A549 (cell line): ENCODE results near the gene RAMP1. TPM values are rescaled to one million over a fixed set of nuclear protein-coding genes. Genes with fewer than 3 reads are reported as not detected.

ENCODE experiments used
- ATAC-seq, 2 experiments: fragments of 200-7000 bp in 1 of 2; fragments of >200 bp in 1 of 2; cut with Nextera tagmentation in 1 of 2; cut with Tn5 transposase in 1 of 2; 3 replicates each; pipeline versions ENCODE4 v1.8.0 to v1.9.1; 2018 to 2020; ENCODE audit warnings: mild to moderate bottlenecking in 1 of 2, moderate library complexity in 1 of 2
- CTCF ChIA-PET: fragments of 300-600 bp; sonication (Branson Sonifier 250); formaldehyde crosslinking; extraction: SDS; loops from one replicate; lab custom pipeline; 2021; ENCODE audit warnings: antibody characterized with exemption, inconsistent platforms; lab: Yijun Ruan, JAX
- POLR2A ChIA-PET: fragments of 350-600 bp; formaldehyde crosslinking; extraction: SDS; loops from one replicate; lab custom pipeline; 2021; ENCODE audit warnings: antibody characterized with exemption, inconsistent platforms; lab: Yijun Ruan, JAX
- DNase-seq, 2 experiments: peaks; one replicate each; pipeline versions ENCODE4 v3.0.0 to v3.0.0-alpha.2; 2011 to 2016; ENCODE audit warnings: low read depth in 1 of 2, low spot score in 1 of 2
- FAIRE-seq: peaks from 2 replicates; lab custom pipeline; 2011; peaks lifted over from hg19 to GRCh38; lab: Jason Lieb, UNC
- H3K27ac ChIP-seq, 2 experiments: fragments of >200 bp; sonication (Bioruptor Twin); formaldehyde crosslinking; 3 replicates each; pipeline ENCODE4 v1.5.1; 2016 to 2017
- H3K4me1 ChIP-seq: fragments of >200 bp; sonication (Bioruptor Twin); formaldehyde crosslinking; 3 replicates; pipeline ENCODE4 v1.6.1; 2016
- H3K4me2 ChIP-seq: fragments of >200 bp; sonication (Bioruptor Twin); formaldehyde crosslinking; 3 replicates; pipeline ENCODE4 v1.6.1; 2016
- H3K4me3 ChIP-seq: fragments of >200 bp; sonication (Bioruptor Twin); formaldehyde crosslinking; 3 replicates; pipeline ENCODE4 v1.5.1; 2016
- H3K9me3 ChIP-seq: fragments of >200 bp; sonication (Bioruptor Twin); formaldehyde crosslinking; 3 replicates; pipeline ENCODE4 v1.6.1; 2016
- BHLHE40 ChIP-seq: IDR thresholded peaks from 2 replicates; pipeline ENCODE4 v1.6.1; 2012; ENCODE audit warnings: low read depth, low read length, inconsistent platforms
- CEBPB ChIP-seq, 2 experiments: fragments of >200 bp in 1 of 2; sonication (Bioruptor Twin) in 1 of 2; formaldehyde crosslinking in 1 of 2; IDR thresholded peaks; 2 replicates each; pipeline ENCODE4 v1.6.1; 2012 to 2016
- CHD4 ChIP-seq: fragments of 200-600 bp; sonication (generic); IDR thresholded peaks from 2 replicates; pipeline ENCODE4 v1.6.1; 2016; ENCODE audit warnings: antibody characterized with exemption, mild to moderate bottlenecking, borderline replicate concordance
- ESRRA ChIP-seq: fragments of 150-350 bp; IDR thresholded peaks from 2 replicates; pipeline ENCODE4 v1.6.1; 2014; ENCODE audit warnings: mild to moderate bottlenecking, low read length, borderline replicate concordance
- FOSB ChIP-seq: fragments of 250-450 bp; sonication (Bioruptor Pico); IDR thresholded peaks from 2 replicates; pipeline ENCODE4 v1.5.0; 2020; ENCODE audit warnings: mild to moderate bottlenecking, moderate library complexity
- HOXA7 ChIP-seq: fragments of 250-450 bp; sonication (Bioruptor Pico); IDR thresholded peaks from 2 replicates; pipeline ENCODE4 v1.5.0; 2020; ENCODE audit warnings: mild to moderate bottlenecking, moderate library complexity
- HOXB13 ChIP-seq: fragments of 250-450 bp; sonication (Bioruptor Pico); IDR thresholded peaks from 2 replicates; pipeline ENCODE4 v1.5.0; 2020; ENCODE audit warnings: low read depth, mild to moderate bottlenecking, moderate library complexity
- JUN ChIP-seq, 2 experiments: fragments of >200 bp; sonication (Bioruptor Twin); formaldehyde crosslinking; IDR thresholded peaks; 2 replicates in 1 of 2; 3 replicates in 1 of 2; pipeline ENCODE4 v1.6.1; 2016 to 2017
- KDM5A ChIP-seq: fragments of 200-600 bp; sonication (generic); IDR thresholded peaks from 2 replicates; pipeline ENCODE4 v1.6.1; 2016; ENCODE audit warnings: antibody characterized with exemption, mild to moderate bottlenecking
- MAFK ChIP-seq: fragments of 450-650 bp; IDR thresholded peaks from 2 replicates; pipeline ENCODE4 v1.6.1; 2014; ENCODE audit not compliant: partially characterized antibody
- MYC ChIP-seq: IDR thresholded peaks from 2 replicates; pipeline ENCODE4 v1.6.1; 2012; ENCODE audit warnings: mild to moderate bottlenecking, inconsistent platforms, low read length, improper control_type of control experiment, borderline replicate concordance
- NFE2L2 ChIP-seq: fragments of 150-350 bp; conservative IDR thresholded peaks from 2 replicates; pipeline ENCODE4 v1.6.1; 2014; ENCODE audit warnings: low read length
- NPAS2 ChIP-seq: fragments of 250-450 bp; sonication (Bioruptor Pico); IDR thresholded peaks from 2 replicates; pipeline ENCODE4 v1.8.0; 2022; ENCODE audit warnings: mild to moderate bottlenecking, moderate library complexity, borderline replicate concordance
- NR3C1 ChIP-seq: fragments of >200 bp; sonication (Bioruptor Twin); formaldehyde crosslinking; IDR thresholded peaks from 3 replicates; pipeline ENCODE4 v1.6.1; 2017
- POLR2A ChIP-seq: IDR thresholded peaks from 2 replicates; pipeline ENCODE4 v1.6.1; 2012; ENCODE audit warnings: mild to moderate bottlenecking, low read length
- POLR2AphosphoS2 ChIP-seq: conservative IDR thresholded peaks from 2 replicates; pipeline ENCODE4 v1.6.1; 2012; ENCODE audit warnings: low read length, improper control_type of control experiment, inconsistent platforms
- RCOR1 ChIP-seq: fragments of 150-350 bp; IDR thresholded peaks from 2 replicates; pipeline ENCODE4 v1.6.1; 2014; ENCODE audit warnings: antibody characterized with exemption, low read length, low read depth
- RNF2 ChIP-seq: fragments of 200-600 bp; sonication (generic); IDR thresholded peaks from 2 replicates; pipeline ENCODE4 v1.6.1; 2016; ENCODE audit warnings: low read depth, mild to moderate bottlenecking, antibody characterized with exemption, moderate library complexity, borderline replicate concordance
- SMC3 ChIP-seq: fragments of >200 bp; sonication (Bioruptor Twin); formaldehyde crosslinking; IDR thresholded peaks from 3 replicates; pipeline ENCODE4 v1.6.1; 2018; ENCODE audit warnings: inconsistent platforms
- SREBF2 ChIP-seq: fragments of 450-650 bp; IDR thresholded peaks from 2 replicates; pipeline ENCODE4 v1.6.1; 2014; ENCODE audit warnings: mild to moderate bottlenecking, moderate library complexity
- ZNF302 ChIP-seq: fragments of 250-450 bp; sonication (Bioruptor Pico); IDR thresholded peaks from 2 replicates; pipeline ENCODE4 v1.9.0; 2021; ENCODE audit warnings: inconsistent platforms, mild to moderate bottlenecking, moderate library complexity
- WGBS: methylation state at CpG from one replicate; pipeline ENCODE4 v1.1.6; 2017; ENCODE audit errors: missing lambda C conversion rate; 5-methylcytosine and 5-hydroxymethylcytosine counted together
- polyA plus RNA-seq, 4 experiments: library from polyadenylated mRNA; depleted of rRNA in 3 of 4; stranded (reverse); fragments of >200 nt; fragmentation: RNase III in 1 of 4; extraction: RNeasy Plus Mini Kit Qiagen cat#74134 plus additional on column Dnase treatment in 1 of 4; gene quantifications; 2 replicates in 3 of 4; 3 replicates in 1 of 4; pipeline ENCODE4 v1.2.3, GENCODE V29; 2011 to 2017
- TF ChIP-seq, protein P1 (sequence below): IDR thresholded peaks from 2 replicates; pipeline ENCODE4 v1.6.1; 2012
- TF ChIP-seq, protein P2 (sequence below): fragments of 150-350 bp; IDR thresholded peaks from 2 replicates; pipeline ENCODE4 v1.6.1; 2014; ENCODE audit warnings: low read depth, mild to moderate bottlenecking, low read length
- TF ChIP-seq, protein P3 (sequence below): fragments of 250-450 bp; sonication (Bioruptor Pico); IDR thresholded peaks from 2 replicates; pipeline ENCODE4 v1.5.0; 2020; ENCODE audit warnings: low read depth, mild to moderate bottlenecking, moderate library complexity
- TF ChIP-seq, protein P4 (sequence below): IDR thresholded peaks from 2 replicates; pipeline ENCODE4 v1.6.1; 2012; ENCODE audit warnings: low read depth, borderline replicate concordance

RAMP1 gene
- polyA plus RNA-seq, 2 of the 4 experiments (the other 2 are of a cell fraction): not detected

DNA sequence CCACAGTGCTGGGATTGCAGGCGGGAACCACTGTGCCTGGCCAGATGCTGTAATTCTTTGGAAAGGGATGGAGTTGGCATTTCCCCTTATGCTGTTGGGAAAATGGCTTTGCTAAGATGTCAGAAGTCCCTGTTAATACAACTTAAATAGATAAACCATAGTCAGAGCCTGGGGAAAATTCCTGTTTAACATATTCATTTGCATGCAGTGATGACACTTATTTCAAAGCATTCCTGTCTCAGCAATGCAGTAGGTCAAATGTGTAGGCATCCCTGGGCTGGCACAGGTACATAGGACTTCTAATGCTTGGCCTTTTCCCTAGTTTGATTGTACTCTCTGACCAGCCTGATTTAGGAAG, 38.6 kb downstream of the RAMP1 start:
- no peaks in the 10 kb centered on the region for H3K9me3 ChIP-seq
- no peak overlapping the region for H3K4me2 ChIP-seq
- ChIA-PET POLR2A (no interaction called here), CTCF (interaction anchor here (0.7 to 1.5 kb wide), 2 partner anchors 32 to 83 kb away, joined by 3 read pairs; no protein-coding TSS in a partner anchor)
- DNase-seq (no peak), ATAC-seq (no peak), FAIRE-seq (no peak)
- 100% methylated on average over 1 of the region's 1 CpG for WGBS
- H3K4me3 ChIP-seq: no peak overlapping the region
- no peak overlapping the region for H3K27ac ChIP-seq
- no peaks in the 10 kb centered on the region for H3K4me1 ChIP-seq
- TF ChIP-seq NPAS2 (CRISPR knock-in tag) (no peak), POLR2A (no peak), CHD4 (no peak), MYC (no peak), MAFK (no peak), CEBPB (IDR thresholded peaks at IDR 0.05) (no peak), NFE2L2 (no peak), BHLHE40 (no peak)
- TF ChIP-seq, protein P1, sequence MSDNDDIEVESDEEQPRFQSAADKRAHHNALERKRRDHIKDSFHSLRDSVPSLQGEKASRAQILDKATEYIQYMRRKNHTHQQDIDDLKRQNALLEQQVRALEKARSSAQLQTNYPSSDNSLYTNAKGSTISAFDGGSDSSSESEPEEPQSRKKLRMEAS: no peak
- TF ChIP-seq, protein P2, sequence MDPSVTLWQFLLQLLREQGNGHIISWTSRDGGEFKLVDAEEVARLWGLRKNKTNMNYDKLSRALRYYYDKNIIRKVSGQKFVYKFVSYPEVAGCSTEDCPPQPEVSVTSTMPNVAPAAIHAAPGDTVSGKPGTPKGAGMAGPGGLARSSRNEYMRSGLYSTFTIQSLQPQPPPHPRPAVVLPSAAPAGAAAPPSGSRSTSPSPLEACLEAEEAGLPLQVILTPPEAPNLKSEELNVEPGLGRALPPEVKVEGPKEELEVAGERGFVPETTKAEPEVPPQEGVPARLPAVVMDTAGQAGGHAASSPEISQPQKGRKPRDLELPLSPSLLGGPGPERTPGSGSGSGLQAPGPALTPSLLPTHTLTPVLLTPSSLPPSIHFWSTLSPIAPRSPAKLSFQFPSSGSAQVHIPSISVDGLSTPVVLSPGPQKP: no peak

DNA sequence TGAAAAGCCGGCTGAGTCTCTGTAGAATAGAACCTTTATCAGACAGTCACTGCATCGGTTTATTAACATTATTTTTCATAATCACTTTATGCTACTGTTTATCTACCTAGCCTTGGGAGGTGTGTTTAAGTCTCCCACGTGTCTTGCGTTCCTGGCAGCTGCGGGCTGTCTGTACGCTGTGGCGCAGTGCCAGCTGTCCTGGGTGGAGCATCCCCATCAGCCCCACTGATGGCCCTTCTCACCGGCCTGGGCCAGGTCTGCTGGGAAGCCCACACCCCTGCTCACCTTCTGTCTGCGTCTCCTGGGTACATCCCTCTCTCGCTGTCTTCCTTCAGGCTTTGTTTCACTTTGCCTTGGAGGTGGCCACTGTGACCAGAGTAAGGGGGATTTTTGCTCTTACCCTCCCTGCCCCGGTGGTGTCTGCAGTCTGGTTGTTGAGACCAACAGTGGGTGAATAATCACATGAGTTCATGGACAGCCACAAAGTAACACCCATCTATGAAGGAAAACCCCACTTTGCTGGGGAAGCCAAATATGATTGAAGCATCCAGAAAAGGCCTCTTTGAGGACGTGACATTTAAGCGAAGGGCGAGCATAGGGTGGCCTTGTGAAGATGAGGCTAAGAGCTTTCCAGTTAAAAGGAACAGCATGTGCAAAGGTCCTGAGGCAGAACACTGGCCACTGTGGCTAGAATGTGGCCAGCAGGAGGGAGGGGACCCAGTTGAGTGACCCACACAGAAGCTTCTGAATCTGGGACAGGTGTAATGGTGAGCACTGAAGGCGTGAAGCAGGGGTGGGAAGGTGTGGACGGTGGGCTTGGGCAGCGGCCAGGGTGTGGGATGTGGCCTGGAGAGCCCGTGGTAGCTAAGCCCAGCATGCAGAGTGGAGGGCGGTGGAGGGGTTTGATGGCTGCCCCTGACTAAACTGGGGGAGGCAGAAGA, 41.7 kb downstream of the RAMP1 start:
- ChIA-PET POLR2A (no interaction called here), CTCF (no interaction called here)
- TF ChIP-seq BHLHE40 (no peak), JUN (IDR thresholded peaks at IDR 0.05) (no peak), SMC3 (no peak), SREBF2 (no peak), NR3C1 (no peak), MAFK (no peak), RNF2 (no peak), KDM5A (no peak), POLR2AphosphoS2 (no peak), FOSB (CRISPR knock-in tag) (no peak), NPAS2 (CRISPR knock-in tag) (no peak), HOXB13 (no peak), ZNF302 (CRISPR knock-in tag) (no peak), RCOR1 (no peak), HOXA7 (no peak), ESRRA (no peak)
- TF ChIP-seq, protein P3, sequence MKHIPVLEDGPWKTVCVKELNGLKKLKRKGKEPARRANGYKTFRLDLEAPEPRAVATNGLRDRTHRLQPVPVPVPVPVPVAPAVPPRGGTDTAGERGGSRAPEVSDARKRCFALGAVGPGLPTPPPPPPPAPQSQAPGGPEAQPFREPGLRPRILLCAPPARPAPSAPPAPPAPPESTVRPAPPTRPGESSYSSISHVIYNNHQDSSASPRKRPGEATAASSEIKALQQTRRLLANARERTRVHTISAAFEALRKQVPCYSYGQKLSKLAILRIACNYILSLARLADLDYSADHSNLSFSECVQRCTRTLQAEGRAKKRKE (CRISPR knock-in tag): no peak
- TF ChIP-seq, protein P1: no peak
- TF ChIP-seq, protein P4, sequence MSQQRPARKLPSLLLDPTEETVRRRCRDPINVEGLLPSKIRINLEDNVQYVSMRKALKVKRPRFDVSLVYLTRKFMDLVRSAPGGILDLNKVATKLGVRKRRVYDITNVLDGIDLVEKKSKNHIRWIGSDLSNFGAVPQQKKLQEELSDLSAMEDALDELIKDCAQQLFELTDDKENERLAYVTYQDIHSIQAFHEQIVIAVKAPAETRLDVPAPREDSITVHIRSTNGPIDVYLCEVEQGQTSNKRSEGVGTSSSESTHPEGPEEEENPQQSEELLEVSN: no peak
- no peak for ATAC-seq
- DNase-seq: no peak
- no peak overlapping the region for H3K4me2 ChIP-seq
- no peak for FAIRE-seq
- H3K27ac ChIP-seq: no peak overlapping the region
- no peak overlapping the region for H3K4me3 ChIP-seq
- H3K4me1 ChIP-seq: no peaks in the 10 kb centered on the region
- 76% methylated on average over 19 of the region's 19 CpGs for WGBS
- no peaks in the 10 kb centered on the region for H3K9me3 ChIP-seq
